ENCODE measurements around the gene RNF125.

GRCh38 chr18:32095900-32096229 is 77.2 kb downstream of the RNF125 start:
- no peak for TF ChIP-seq GATA2 (IDR thresholded peaks at IDR 0.05; ENCODE audit: low read depth, low read length)
- no peak for TF ChIP-seq GATA3 (IDR thresholded peaks at IDR 0.05; ENCODE audit: low read depth, low read length)

All from SH-SY5Y (cell line).